CD14-positive monocyte (primary cell): ENCODE data around the gene TRIM41. TPM values are rescaled to one million over a fixed set of nuclear protein-coding genes. Genes with fewer than 3 reads are reported as not detected.

Source experiments
- DNase-seq, 3 donors: peaks; one replicate each; pipeline ENCODE4 v3.0.0-alpha.2; 2011 to 2022
- H2AFZ ChIP-seq: 2 replicates; pipeline ENCODE4 v1.6.0; 2012; ENCODE audit warnings: mild to moderate bottlenecking, low read depth, low read length, inconsistent platforms; ENCODE audit not compliant: insufficient read depth, poor library complexity, severe bottlenecking
- H3K27ac ChIP-seq, 2 donors: 1 replicate in 1 of 2; 2 replicates in 1 of 2; pipeline ENCODE4 v1.5.1; 2012 to 2013; ENCODE audit warnings: low read length in 2 of 2, control low read depth in 1 of 2, inconsistent platforms in 1 of 2, low read depth in 1 of 2, mild to moderate bottlenecking in 1 of 2
- H3K27me3 ChIP-seq, 2 donors: one replicate each; pipeline versions ENCODE4 v1.6.0 to v1.6.1; 2011 to 2013; ENCODE audit warnings: low read length in 2 of 2; ENCODE audit not compliant: control insufficient read depth in 2 of 2, insufficient read depth in 2 of 2
- H3K36me3 ChIP-seq, 2 donors: replicated peaks in 1 of 2; 1 replicate in 1 of 2; 2 replicates in 1 of 2; pipeline versions ENCODE4 v1.5.1 to v1.6.1; 2012 to 2013; ENCODE audit warnings: low read length in 2 of 2, control low read depth in 1 of 2, inconsistent platforms in 1 of 2, mild to moderate bottlenecking in 1 of 2; ENCODE audit not compliant: insufficient read depth in 2 of 2, control insufficient read depth in 1 of 2
- H3K4me1 ChIP-seq, 2 donors: 1 replicate in 1 of 2; 2 replicates in 1 of 2; pipeline versions ENCODE4 v1.5.1 to v1.6.1; 2012 to 2013; ENCODE audit warnings: low read length in 2 of 2, control low read depth in 1 of 2, inconsistent platforms in 1 of 2, mild to moderate bottlenecking in 1 of 2, moderate library complexity in 1 of 2; ENCODE audit not compliant: insufficient read depth in 2 of 2, control insufficient read depth in 1 of 2
- H3K4me2 ChIP-seq: replicated peaks from 2 replicates; pipeline ENCODE3; 2012; ENCODE audit warnings: low read length, moderate library complexity, mild to moderate bottlenecking; ENCODE audit not compliant: poor library complexity, severe bottlenecking; ENCODE audit errors: extremely low read depth
- H3K4me3 ChIP-seq, 3 experiments: fragments of 200-600 bp in 1 of 3; sonication (generic) in 1 of 3; replicated peaks in 1 of 3; 1 replicate in 2 of 3; 2 replicates in 1 of 3; pipeline ENCODE4 v1.5.1; 2011 to 2013; ENCODE audit warnings: low read length in 3 of 3, mild to moderate bottlenecking in 3 of 3, control low read depth in 2 of 3, low read depth in 2 of 3, inconsistent platforms in 1 of 3, moderate library complexity in 1 of 3
- H3K79me2 ChIP-seq: 2 replicates; pipeline ENCODE4 v1.6.0; 2012; ENCODE audit warnings: mild to moderate bottlenecking, control low read depth, inconsistent platforms, low read length, moderate library complexity; ENCODE audit not compliant: insufficient read depth
- H3K9ac ChIP-seq: 2 replicates; pipeline ENCODE4 v1.6.0; 2017; ENCODE audit warnings: low read length, mild to moderate bottlenecking; ENCODE audit not compliant: insufficient read depth, poor library complexity, severe bottlenecking
- H3K9me3 ChIP-seq, 2 donors: replicated peaks in 1 of 2; 1 replicate in 1 of 2; 2 replicates in 1 of 2; pipeline versions ENCODE4 v1.5.1 to v1.6.1; 2012 to 2013; ENCODE audit warnings: low read length in 2 of 2, control low read depth in 1 of 2; ENCODE audit not compliant: control insufficient read depth in 1 of 2, insufficient read depth in 1 of 2
- H4K20me1 ChIP-seq: 2 replicates; pipeline ENCODE4 v1.6.0; 2012; ENCODE audit warnings: mild to moderate bottlenecking, low read length, control low read depth, moderate library complexity; ENCODE audit not compliant: insufficient read depth
- H3K27ac Mint-ChIP-seq, 7 donors: one replicate each; pipeline ENCODE4 v1.8.0; 2020; ENCODE audit warnings: mild to moderate bottlenecking in 7 of 7, mixed read lengths in 7 of 7, moderate library complexity in 6 of 7, inconsistent platforms in 2 of 7
- H3K27me3 Mint-ChIP-seq, 3 donors: one replicate each; pipeline ENCODE4 v1.8.0; 2021 to 2022; ENCODE audit warnings: low read depth in 3 of 3, mild to moderate bottlenecking in 3 of 3, mixed read lengths in 3 of 3, moderate library complexity in 3 of 3, inconsistent platforms in 1 of 3
- H3K36me3 Mint-ChIP-seq, 2 donors: one replicate each; pipeline ENCODE4 v1.8.0; 2020; ENCODE audit warnings: mixed read lengths in 2 of 2, inconsistent platforms in 1 of 2, mild to moderate bottlenecking in 1 of 2
- H3K4me1 Mint-ChIP-seq: one replicate; pipeline ENCODE4 v1.8.0; 2020; ENCODE audit warnings: mild to moderate bottlenecking, mixed read lengths
- H3K4me3 Mint-ChIP-seq, 2 donors: one replicate each; pipeline ENCODE4 v1.8.0; 2020; ENCODE audit warnings: mild to moderate bottlenecking in 2 of 2, mixed read lengths in 2 of 2, moderate library complexity in 1 of 2
- H3K9me3 Mint-ChIP-seq, 7 donors: one replicate each; pipeline ENCODE4 v1.8.0; 2020 to 2022; ENCODE audit warnings: mixed read lengths in 7 of 7, mild to moderate bottlenecking in 6 of 7, moderate library complexity in 6 of 7, inconsistent platforms in 2 of 7
- WGBS: methylation state at CpG from one replicate; pipeline ENCODE4 v1.1.5; 2013; ENCODE audit warnings: missing lambda C conversion rate; ENCODE audit not compliant: insufficient coverage; 5-methylcytosine and 5-hydroxymethylcytosine counted together
- intact Hi-C, 2 donors: fragments of 100-400 bp; cut with micrococcal nuclease; formaldehyde crosslinking; loops; one replicate each; pipeline versions ENCODE4 v1.15.0 to v1.15.1; 2023
- polyA plus RNA-seq, 3 donors: library from polyadenylated mRNA; depleted of rRNA in 1 of 3; unstranded in 2 of 3; stranded (reverse) in 1 of 3; fragments of 300-500 nt in 2 of 3; fragments of >200 nt in 1 of 3; fragmentation: Illumina TruSeq in 2 of 3; gene quantifications; 1 replicate in 2 of 3; 2 replicates in 1 of 3; pipeline ENCODE4 v1.2.3, GENCODE V29; 2012 to 2021
- TF ChIP-seq, protein P1 (sequence below): fragments of 200-600 bp; IDR thresholded peaks from one replicate; pipeline ENCODE4 v1.8.0; 2022; ENCODE audit warnings: antibody characterized with exemption, mild to moderate bottlenecking

Gene TRIM41
- polyA plus RNA-seq, 3 donors, result 0.12 to 26.4 (median 0.24) TPM

DNA sequence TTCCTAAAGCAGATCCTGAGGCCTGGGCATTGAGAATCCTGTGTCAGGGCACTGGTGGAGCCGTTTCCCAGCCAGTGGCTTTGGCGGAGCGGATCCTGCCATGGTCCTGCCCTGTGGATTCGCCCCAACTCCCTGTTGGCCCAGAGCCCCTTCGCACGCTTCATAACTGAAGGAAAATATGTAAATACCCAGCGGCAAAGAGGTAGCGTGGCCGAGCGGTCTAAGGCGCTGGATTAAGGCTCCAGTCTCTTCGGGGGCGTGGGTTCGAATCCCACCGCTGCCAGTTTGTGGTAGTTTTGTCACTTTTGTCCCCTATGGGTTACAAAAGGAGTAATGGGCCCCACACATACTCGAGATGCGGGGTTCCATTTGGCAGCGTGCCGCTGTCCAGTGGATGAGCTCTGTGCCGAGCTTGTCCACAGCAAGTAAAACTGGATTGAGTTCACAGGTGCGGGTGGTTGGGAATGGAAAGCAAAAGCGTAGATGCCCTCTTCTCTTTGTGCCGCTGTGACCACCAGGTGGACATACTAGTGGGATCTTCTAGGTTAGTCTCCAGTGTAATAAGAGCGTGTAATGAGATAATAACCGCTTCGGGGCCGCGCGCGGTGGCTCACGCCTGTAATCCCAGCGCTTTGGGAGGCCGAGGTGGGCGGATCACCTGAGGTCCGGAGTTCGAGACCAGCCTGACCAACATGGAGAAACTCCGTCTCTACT, 35.4 kb upstream of the TRIM41 start:
- Histone ChIP-seq H2AFZ (no peak overlapping the region), H3K4me3 (peak overlapping the region in 1 of 3 experiments; percentile 96), H3K36me3 (no peaks in the 10 kb centered on the region), H3K27me3 (peaks cover 0 to 24% of the 10 kb centered on the region in 2 donors), H3K9ac (no peak overlapping the region), H3K79me2 (no peaks in the 10 kb centered on the region), H3K9me3 (no peaks in the 10 kb centered on the region), H3K4me1 (peaks cover 59 to 60% of the 10 kb centered on the region in 2 donors), H3K4me2 (peak overlapping the region; percentile 100), H3K27ac (no peak overlapping the region), H4K20me1 (no peaks in the 10 kb centered on the region)
- H3K27ac Mint-ChIP-seq, result peak overlapping the region in 3 of 7 donors; percentile 63 to 84 (median 83)
- no peaks in the 10 kb centered on the region for H3K36me3 Mint-ChIP-seq
- peak overlapping the region; percentile 98 for H3K4me3 Mint-ChIP-seq
- WGBS, result 6% methylated on average over 35 of the region's 37 CpGs
- H3K4me1 Mint-ChIP-seq, result peaks cover 50% of the 10 kb centered on the region
- H3K9me3 Mint-ChIP-seq, result peaks cover 0 to 5% (median 4%) of the 10 kb centered on the region in 7 donors
- intact Hi-C loops, result loop anchor here in 1 of 2 donors (2.0 kb wide), 2 partner anchors 17 to 29 kb away; partner anchors contain the start of gene TRIM7
- DNase-seq, result peak; percentile 55
- peaks cover 15 to 52% (median 35%) of the 10 kb centered on the region in 3 donors for H3K27me3 Mint-ChIP-seq
- TF ChIP-seq, protein P1, sequence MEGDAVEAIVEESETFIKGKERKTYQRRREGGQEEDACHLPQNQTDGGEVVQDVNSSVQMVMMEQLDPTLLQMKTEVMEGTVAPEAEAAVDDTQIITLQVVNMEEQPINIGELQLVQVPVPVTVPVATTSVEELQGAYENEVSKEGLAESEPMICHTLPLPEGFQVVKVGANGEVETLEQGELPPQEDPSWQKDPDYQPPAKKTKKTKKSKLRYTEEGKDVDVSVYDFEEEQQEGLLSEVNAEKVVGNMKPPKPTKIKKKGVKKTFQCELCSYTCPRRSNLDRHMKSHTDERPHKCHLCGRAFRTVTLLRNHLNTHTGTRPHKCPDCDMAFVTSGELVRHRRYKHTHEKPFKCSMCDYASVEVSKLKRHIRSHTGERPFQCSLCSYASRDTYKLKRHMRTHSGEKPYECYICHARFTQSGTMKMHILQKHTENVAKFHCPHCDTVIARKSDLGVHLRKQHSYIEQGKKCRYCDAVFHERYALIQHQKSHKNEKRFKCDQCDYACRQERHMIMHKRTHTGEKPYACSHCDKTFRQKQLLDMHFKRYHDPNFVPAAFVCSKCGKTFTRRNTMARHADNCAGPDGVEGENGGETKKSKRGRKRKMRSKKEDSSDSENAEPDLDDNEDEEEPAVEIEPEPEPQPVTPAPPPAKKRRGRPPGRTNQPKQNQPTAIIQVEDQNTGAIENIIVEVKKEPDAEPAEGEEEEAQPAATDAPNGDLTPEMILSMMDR, result peak; percentile 11

- peaks cover 55 to 60% of the 10 kb centered on the region in 2 donors for H3K4me1 ChIP-seq
- H3K9ac ChIP-seq, result peak overlapping the region; percentile 67
- intact Hi-C loops, result loop anchor here (1.0 to 2.0 kb wide), 3 partner anchors 16 to 33 kb away; partner anchors contain the start of gene TRIM7 (in 1 of the 2)
- H3K4me3 ChIP-seq, result peak overlapping the region; percentile 64 to 96 (median 95)
- H3K79me2 ChIP-seq, result no peaks in the 10 kb centered on the region
- no peaks in the 10 kb centered on the region for H4K20me1 ChIP-seq
- TF ChIP-seq, protein P1, result no peak
- Mint-ChIP-seq H3K27ac (peak overlapping the region; percentile 74 to 88 (median 79)), H3K36me3 (peaks cover 0 to 3% of the 10 kb centered on the region in 2 donors), H3K4me3 (peak overlapping the region; percentile 98), H3K27me3 (peaks cover 15 to 47% (median 29%) of the 10 kb centered on the region in 3 donors), H3K4me1 (peaks cover 49% of the 10 kb centered on the region), H3K9me3 (peaks cover 0 to 4% (median 4%) of the 10 kb centered on the region in 7 donors)
- H2AFZ ChIP-seq, result peak overlapping the region; percentile 91
- H3K4me2 ChIP-seq, result peak overlapping the region; percentile 100
- H3K36me3 ChIP-seq, result no peaks in the 10 kb centered on the region
- peak; percentile 77 to 85 (median 78) for DNase-seq
- H3K27me3 ChIP-seq, result peaks cover 0 to 19% of the 10 kb centered on the region in 2 donors
- no peaks in the 10 kb centered on the region for H3K9me3 ChIP-seq
- WGBS, result 0% methylated on average over 26 of the region's 35 CpGs
- peak overlapping the region; percentile 31 to 69 for H3K27ac ChIP-seq
Observed at GRCh38 chr5:181188700-181189362, 34.2 kb upstream of the TRIM41 start.
